Stimulated activated CD4-positive, alpha-beta T cell treated with anti-CD3 and anti-CD28 coated beads, TNF-alpha, amount 100 ng/mL, for 4 hours (primary cell): ENCODE results near the gene MGP.

Source experiments
- DNase-seq, 3 experiments: peaks; one replicate each; pipeline ENCODE4 v3.0.0-alpha.2; 2020; ENCODE audit warnings: low read depth in 3 of 3

The MGP gene

GRCh38 chr12:14885718-14886221, at the start of gene MGP:
Gene MGP, minus strand, starts transcription at chr12:14885854. Its CDS starts 63 bp downstream, at chr12:14885791.
- DNase-seq, result no peak

DNA sequence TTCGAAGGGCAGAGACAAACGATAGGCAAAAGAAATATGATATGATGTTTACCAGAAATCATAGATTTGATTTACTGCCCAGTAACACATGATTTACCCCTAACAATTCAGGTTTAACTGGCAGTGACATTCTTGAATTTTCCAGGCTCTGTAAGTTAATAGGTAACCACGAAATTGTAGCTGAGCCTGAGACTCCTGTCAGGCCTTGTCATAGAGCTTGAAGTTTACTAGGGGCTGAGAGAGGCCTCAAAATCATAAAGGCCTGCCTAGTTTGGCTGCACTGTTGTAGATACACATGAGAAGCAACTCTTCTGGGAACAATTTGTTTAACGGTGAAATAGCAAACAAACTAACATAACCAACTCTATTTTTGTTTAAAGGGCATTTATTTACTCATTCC, 49.4 kb upstream of the MGP start:
- no peak for DNase-seq

DNA sequence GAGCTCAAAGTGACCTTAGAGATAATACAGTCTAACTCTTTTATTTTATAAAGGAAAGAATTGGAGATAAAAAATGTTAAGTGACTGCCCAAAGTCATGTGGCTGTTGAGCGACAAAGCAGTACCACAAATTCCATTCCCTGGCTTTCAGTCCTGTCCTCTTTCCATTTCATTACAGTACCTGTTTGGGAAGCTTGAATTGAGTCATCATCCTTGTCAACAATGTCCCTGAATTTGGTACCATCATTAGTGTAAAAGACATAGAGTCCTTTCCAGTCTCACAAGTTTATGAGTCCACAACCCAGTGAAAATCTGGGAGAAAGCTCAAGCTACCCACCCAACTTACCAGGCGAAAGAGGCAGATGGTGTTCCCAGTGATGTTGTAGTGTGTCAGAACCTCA, 48.9 kb upstream of the MGP start:
- no peak for DNase-seq

GRCh38 chr12:14931791-14932560, 46.3 kb upstream of the MGP start:
- no peak for DNase-seq

DNA sequence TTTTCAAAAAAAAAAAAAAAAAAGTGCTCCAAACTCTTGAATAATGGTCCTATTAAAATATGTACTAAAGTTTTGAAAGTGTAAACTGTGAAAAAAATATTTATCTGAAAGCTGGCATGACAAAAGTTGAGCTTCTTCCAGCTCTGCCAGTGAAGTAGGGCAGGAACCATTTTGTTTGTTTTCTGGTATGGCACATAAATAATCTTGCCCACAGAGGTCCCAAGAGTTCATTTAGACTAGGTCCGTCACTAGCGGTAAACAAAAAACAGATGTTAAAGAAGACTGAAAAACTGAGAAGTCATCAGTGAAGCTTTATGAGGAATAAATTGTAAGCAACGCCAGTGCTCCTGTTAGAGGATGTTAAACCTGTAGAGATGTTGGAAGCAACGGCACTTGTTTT, 45.7 kb upstream of the MGP start:
- DNase-seq, result no peak

DNA sequence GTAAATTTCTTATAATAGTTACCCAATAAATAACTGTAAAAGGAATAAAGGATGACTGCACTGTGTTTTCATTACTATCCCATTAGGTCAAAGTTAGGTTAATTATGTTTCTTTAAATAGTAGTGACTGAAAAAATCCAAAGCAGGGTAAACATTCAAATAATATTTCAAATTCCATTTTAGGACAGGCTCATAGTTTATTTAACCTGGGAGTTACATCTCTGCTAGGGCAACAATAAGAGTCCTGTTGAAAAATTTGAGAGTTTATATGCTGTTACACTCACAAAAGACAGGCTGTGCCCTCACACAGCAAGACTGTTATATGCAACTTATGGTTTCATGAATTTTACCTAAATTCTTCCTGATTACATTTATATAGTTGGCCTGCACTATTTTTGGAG, 44.6 kb upstream of the MGP start:
- DNase-seq, result no peak

- DNase-seq, result no peak
These were observed 43.3 kb upstream of the MGP start for GRCh38 chr12:14928931-14929330.

- DNase-seq, result no peak
These were observed 41.6 kb upstream of the MGP start for GRCh38 chr12:14927267-14927666.

DNA sequence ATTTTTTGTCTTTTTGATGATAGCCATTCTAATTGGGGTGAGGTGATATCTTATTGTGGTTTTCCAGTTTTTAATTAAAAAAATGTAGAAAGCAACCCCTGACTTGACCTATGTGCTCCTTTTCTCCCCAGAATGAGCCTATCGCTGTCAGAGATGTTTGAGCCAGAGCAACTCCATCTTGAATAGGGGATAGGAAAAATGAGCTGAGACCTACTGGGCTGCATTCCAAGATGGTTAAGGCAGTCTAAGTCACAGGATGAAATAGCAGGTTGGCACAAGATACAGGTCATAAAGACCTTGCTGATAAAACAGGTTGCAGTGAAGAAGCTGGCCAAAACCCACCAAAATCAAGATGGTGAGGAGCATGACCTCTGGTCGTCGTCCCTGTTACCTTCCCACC, 38.9 kb upstream of the MGP start:
- no peak for DNase-seq

GRCh38 chr12:14923944-14924343, 38.3 kb upstream of the MGP start:
- no peak for DNase-seq

- DNase-seq, result no peak
These were observed 35.6 kb upstream of the MGP start for GRCh38 chr12:14921218-14921617.

- DNase-seq, result no peak
These were observed 34.9 kb upstream of the MGP start for GRCh38 chr12:14920475-14921126.

DNA sequence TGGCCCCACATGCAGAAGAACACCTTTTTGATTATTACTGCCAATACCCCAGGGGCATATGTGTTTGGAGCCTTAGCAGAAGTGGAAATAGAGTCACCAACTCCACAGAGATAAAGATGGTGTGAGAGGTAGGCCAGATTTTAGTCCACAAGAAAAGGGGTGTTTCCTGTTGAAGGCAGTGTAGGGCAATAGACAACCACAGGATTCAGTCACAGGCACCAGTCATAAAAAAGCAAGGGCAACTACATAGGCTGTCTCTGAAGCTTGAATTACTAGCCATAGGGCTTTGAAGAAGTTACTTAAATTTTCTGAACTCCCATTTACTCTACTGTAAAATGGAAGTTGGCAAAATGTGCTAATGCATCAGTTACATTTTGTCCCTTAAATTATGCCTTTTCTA, 33.8 kb upstream of the MGP start:
- DNase-seq, result no peak

- no peak for DNase-seq
These were observed 30.1 kb upstream of the MGP start for GRCh38 chr12:14915736-14916135.

- DNase-seq, result no peak
These were observed 27.7 kb upstream of the MGP start for GRCh38 chr12:14913381-14913781.

GRCh38 chr12:14911131-14911530, 25.5 kb upstream of the MGP start:
- DNase-seq, result no peak

DNA sequence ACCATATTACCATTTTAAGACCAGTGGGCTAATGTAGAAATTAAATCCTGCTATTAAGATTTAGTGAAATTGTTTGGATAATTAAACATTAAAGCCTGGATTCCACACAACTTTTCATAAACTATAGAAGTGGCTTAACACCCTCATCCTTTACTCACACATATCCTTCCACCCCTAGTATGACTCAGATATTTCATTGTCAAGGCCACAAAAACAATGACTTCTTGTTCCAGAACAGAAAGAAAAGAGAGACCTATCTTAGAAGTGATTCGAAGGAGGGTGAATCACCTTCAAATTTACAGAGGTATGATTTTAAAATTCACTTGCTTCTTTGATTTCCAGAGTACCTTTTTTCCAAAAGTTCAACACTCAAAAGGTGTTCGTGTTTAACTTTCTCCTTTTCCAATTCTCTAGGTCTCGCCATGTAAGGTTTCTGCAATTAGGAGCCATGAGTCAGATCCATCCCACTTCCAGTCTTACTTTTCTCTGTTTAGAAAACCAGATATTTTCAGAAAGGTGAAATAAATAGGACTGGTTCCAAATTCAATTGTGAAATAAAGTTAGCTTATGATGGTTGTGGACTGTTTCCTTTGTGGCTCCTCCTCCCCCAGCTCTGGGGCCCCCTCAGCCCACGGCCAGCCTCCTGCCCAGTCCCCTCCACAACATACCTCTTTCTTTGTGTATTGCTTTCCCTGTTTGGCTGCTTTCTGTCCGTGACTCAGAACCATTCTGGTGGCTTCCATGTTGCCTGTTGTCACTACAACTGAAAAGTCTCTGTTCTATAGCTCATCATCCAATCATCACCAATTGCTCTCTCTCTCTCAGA, 24.6 kb upstream of the MGP start:
- DNase-seq, result no peak

GRCh38 chr12:14907953-14908352, 22.3 kb upstream of the MGP start:
- DNase-seq, result no peak

GRCh38 chr12:14906114-14906513, 20.5 kb upstream of the MGP start:
- no peak for DNase-seq

- DNase-seq, result no peak
These were observed 19.8 kb upstream of the MGP start for GRCh38 chr12:14905269-14906004.

DNA sequence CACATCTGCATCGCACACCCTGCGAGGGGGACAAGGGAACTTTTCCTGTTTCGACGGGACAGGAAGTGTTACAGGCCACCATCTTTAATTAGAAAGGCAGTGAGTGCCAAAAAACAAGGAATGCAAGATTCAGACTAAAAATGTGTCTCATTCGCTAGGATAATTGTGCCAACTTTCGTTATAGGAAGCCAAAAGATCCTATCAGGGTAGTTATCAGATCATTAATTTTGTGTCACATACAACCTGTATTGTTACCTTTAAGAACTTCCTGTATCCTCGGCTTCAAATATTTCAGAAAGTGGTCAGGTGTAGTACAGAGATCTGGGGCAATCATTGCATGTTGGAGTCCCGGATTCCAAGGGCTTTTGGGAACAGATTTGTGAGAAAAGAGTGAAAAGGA, 19.2 kb upstream of the MGP start:
- no peak for DNase-seq
